NOMO-1 treated with dmso at 0.1 percent for 144 hours (cell line): ENCODE measurements around the gene FAXDC2.

Source experiments
- DNase-seq: peaks from one replicate; lab custom pipeline; 2025; ENCODE audit not compliant: unreplicated experiment; lab: John Stamatoyannopoulos, UW

Gene FAXDC2

DNA sequence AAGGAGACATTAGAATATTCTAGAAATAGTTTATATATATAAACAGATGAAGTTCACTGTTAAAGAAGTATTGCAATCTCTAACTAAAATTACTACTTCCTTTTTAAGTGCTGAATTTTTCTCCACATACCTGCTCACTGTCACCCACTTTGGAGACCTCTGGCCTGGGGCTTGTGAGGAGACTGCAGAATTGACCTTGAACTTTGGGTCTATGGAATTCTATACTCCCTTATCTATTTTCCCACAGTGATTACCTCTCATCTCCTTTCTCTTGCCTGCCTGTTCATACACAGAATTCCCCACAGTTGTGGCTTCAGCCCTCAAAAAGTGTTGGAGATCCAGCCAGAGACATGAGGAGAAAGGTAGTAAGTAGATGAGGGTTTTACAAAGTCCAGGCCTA is 49.8 kb downstream of the FAXDC2 start:
- no peak for DNase-seq

DNA sequence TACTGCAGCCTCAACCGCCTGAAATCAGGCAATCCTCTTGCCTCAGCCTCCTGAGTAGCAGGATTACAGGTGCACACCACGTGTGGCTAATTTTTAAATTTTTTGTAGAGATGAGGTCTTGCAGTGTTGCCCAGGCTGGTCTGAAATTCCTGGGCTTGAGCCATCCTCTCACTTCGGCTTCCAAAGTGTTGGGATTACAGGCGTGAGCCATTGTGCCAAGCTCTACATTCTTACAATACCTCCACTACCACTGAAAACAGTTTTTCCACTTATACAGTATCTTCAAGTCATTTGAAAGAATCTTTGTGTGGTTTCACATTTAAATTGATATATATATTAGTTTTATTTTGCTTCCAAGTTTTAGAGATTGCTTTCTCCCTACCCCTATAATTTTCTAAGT is 52.6 kb downstream of the FAXDC2 start:
- no peak for DNase-seq

GRCh38 chr5:154795235-154795596 is 55.2 kb downstream of the FAXDC2 start:
- DNase-seq, result no peak

DNA sequence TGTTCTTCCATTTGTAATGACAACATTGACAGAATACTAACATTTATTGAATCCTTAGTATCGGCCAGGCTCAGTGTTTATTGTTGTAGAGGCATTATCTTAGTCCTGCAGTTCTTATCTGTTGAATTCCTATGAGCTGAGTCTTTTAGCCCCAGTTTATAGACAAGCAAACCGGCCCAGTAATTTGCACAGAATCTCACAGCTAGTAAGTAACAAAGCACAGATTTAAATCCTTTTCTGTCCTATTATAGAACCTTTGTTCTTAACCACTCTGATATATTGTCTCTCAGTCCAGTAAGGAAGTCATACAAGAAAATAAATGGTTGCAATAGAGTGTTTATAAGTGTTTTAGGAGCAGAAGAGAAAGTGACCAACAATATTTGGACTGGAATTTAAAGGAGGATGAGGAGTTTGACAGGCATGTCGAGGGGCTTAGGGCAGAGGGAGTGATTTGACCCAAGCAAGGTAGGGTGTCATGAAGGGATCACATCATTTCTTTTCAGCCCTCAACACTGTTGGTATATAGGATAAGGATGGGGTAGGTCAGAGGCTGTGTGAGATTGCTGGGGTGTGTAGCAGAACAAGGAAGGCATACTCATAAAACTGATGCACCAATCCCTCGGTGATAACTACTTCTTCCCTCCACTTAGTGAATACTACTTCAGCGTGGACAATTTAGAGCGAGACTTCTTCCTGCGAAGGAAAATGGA is 55.7 kb downstream of the FAXDC2 start:
- DNase-seq, result no peak

DNA sequence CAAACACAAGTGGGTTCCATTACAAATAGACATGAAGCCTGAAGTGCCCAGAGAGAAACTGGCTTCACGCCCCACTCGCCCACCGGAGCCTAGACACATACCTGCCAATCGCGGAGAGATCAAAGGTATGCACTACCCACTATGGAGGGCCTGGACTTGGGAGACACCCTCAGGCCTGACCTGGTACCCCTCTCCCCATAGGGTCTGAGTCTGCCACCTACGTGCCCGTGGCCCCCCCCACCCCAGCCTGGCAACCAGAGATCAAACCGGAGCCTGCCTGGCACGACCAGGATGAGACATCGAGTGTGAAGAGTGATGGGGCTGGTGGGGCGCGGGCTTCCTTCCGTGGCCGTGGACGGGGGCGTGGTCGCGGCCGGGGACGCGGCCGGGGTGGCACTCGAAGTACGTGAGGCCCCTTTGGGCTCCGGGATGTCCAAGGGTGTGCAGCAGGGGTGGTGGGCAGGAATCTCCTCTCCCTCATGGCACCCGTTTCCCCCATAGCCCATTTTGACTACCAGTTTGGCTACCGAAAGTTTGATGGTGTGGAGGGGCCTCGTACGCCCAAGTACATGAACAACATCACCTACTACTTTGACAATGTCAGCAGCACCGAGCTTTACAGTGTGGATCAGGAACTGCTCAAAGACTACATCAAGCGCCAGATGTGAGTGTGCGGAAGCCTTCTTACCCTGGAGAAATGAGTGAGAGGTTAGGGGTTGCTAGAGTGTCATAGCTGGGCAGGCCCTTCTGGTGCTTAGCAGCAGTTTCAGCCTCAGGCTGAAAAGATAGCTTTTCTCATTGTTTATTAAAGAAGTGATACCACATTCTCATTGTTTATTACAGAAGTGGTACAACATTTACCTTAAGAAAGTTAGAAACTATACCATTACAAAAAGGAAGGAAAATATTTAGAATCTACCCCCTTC is 56.5 kb downstream of the FAXDC2 start:
- no peak for DNase-seq

DNA sequence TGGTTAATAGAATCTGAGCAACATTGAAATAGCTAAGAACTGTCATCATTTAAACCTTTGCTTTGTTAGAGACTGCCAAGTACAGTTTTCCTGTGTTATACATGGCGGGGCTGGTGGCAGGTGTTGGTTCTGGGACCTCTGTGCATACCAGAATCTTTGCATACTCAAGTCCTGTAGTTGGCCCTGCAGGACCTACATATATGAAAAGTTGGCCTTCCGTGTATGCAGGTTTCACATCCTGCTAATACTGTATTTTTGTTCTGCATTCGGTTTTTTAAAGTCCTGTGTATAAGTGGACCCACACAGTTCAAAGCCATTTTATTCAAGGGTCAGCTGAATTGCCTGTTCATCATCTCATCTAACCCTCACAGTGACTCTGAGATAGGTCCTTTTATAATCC is 58.9 kb downstream of the FAXDC2 start:
- DNase-seq, result no peak

GRCh38 chr5:154788212-154788611 is 62.2 kb downstream of the FAXDC2 start:
- DNase-seq, result no peak

DNA sequence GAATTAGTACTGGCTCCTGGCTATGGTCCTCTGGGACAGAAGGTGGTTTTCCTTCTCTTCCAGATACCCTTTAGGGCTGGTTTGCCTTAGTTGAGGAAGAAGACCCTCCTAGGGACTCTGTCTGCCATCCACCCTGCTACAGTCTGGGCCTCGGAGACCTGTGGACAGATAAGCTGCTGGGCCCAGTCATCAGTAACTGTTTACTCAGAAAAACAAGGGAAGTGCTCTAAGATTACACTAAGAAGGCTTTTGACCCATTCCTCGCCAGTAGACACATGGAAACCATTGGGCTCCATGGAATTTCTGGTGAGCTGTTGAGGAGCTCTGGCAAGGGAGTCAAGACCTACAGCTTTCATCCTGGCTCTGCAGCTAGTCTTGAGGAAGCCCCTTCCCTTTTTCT is 64.0 kb downstream of the FAXDC2 start:
- no peak for DNase-seq

DNA sequence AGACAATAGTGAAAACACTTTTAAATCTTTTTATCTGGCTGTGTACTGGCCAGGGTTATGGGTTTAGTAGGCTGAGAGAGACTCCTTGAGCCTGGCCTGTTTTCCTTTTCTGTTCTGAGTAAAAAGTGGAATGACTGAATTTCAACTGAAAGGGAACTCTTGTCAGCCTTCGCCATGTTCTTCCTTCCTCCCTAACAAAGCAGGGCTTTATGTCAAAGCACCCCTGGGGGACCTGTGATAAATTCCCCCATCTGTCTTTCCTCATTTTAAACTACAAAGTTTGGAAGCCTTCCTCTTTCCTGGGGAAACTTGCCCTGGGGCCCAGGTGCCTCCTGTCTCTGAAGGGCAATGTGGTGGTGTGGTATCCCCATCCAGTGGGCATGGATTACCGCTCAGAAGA is 65.5 kb downstream of the FAXDC2 start:
- no peak for DNase-seq

DNA sequence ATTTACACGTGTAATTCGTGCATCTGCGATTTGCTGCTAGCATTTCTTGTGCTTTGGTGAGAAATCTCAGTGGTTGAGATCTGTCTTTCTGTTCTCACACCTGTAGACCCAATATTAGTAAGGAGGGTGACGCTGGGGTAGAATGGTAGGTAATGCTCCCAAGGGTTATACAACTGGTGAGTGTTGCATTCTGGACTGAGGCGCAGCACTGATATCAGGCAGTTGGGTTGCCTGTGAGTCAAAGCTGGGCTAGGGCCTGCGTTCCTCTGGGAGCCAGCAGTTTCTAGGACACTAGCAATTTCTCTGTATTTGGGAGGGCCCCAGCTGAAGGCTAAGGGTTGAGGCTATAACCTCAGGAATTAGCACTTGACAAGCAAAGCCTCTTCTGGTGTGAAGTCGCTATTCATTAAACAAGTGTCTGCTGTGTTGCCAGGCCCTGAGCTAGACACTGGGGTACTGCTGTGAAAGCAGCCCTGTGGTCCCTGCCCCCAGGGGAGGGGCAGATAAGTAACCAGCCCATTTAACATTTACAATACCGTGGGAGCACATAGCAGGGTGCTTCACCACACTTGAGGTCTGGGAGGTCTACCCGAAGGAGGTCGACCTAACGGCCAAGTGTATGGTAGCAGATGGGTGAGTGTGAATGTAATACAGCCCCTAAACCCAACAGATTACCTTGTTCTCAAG is 66.5 kb downstream of the FAXDC2 start:
- no peak for DNase-seq

GRCh38 chr5:154782812-154783592 is 67.4 kb downstream of the FAXDC2 start:
- no peak for DNase-seq

DNA sequence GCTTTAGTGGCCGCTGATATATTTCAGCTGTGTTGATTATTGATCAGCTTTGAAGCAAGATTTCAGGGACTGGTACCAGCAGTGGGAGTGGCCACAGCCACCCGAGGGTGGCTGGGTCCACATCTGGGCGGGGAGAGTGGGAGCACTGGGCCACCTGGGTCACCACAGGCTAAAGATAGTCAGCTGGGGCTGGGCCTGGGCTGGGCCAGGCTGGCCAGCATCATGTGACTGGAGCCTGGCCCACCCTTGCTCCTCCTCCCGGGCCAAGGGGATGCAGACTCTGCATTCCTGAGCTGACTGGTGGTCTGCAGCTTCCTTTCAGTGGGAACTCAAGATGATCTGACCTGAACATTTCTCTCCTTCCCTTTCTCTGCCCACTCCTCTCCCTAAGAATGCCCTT is 68.1 kb downstream of the FAXDC2 start:
- DNase-seq, result no peak

DNA sequence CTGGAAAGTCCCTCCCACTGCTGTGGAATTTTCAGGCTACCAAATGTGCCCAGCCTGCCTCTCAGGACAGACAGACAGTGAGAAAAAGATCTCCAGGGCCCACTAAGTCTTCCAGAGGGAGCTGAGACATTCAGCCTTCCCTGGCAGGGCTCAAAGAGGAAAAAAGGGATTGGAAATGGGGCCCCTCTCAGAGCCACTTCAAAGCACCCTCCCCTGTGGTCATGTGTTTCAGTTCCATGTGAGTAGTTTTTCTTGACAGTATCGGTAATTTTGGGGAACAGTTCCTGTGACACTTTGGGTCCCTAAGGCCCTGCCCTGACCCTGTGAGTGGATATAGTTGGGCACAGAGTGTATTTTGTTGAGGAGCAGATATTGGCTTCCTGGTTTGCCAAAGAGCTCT is 70.3 kb downstream of the FAXDC2 start:
- DNase-seq, result no peak

GRCh38 chr5:154779105-154779504 is 71.3 kb downstream of the FAXDC2 start:
- no peak for DNase-seq

DNA sequence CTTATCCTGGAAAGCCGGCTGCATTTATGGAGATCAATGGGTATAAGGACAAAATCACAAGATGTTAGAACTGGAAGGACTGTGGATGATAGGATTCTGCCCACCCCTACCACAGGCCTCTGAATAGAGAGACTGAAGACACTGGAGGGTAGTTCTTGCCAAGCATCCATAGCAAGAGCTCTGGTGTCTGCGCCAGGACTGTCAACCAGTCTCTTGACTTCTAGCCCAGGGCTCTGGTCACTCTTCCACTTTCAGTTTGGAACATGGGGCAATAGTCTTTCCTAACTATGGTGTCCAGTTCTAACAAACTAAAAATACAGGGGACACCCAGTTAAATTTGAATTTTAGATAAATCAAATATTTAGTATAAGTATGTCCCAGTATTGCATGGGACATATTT is 71.9 kb downstream of the FAXDC2 start:
- DNase-seq, result no peak

DNA sequence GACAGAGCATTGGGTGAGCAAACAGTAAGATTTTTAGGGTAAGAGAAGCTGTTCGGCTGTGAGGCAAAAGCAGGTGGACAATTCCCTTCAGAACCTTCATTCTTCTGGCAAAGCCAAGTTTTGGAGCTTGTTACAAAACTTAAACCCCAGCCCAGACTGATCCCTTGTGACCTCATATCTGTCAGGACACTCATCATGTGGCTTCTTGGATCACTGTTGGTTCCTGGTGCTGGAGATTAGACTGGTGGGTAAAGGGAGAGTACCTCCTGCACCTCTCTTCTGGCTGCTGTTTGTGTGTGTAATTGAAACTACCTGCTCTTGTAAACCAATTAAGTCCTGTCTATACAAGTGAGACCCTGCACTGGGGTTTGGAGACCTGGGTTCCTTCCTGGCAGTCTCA is 74.2 kb downstream of the FAXDC2 start:
- no peak for DNase-seq

DNA sequence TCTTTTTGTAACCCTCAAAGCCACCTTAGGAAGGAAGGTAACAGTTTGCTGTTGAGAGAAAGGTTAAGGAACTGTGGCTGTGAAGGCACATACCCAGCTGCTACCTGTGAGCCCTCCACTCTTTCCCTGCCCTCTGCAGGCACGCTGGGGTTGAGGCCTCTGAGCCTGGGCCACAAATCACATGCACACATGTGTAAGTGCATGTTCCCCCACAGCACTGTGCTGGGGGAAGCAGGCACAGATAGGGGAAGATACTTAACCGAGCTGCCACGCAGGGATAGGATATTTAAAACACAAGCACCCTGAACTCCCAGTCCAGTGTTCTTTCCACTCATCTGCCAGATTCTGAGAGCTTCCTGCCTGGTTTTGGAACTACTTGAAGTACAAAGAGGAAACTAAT is 77.1 kb downstream of the FAXDC2 start:
- no peak for DNase-seq

DNA sequence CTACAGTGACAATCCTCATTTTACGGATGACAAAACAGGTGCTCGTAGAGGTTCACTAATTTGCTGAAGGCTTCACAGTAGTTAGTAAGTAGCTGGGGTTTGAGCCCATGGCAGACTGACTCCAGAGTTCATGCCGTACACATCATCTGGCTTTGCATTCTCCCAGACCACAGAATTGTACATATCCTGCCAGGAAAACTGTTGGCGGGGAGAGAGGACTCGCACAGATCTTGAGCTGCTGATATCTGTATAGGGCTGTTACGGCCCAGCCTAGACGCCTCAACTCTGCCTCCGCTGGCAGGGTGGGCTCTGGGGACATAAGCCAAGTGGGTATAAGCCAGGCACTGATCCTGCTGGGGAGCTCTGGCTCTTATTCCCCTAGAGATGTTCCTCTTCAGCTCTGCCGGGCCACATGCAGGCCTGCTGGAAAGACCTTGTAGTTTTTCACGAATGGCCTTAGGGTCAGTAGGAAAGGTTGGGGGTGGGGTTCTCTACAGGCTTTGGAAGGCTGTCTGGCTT is 79.0 kb downstream of the FAXDC2 start:
- DNase-seq, result no peak

GRCh38 chr5:154770111-154770510 is 80.3 kb downstream of the FAXDC2 start:
- no peak for DNase-seq
